BLaER1 treated with 17β-estradiol and CSF1 and Interleukin-3, amounts not matched to agents 10 nM and 100 nM (cell line): Measurements from ENCODE around the gene CT47C1.

ENCODE experiments used
- H3K27ac ChIP-seq, 11 experiments: shearing (Covaris generic); formaldehyde crosslinking; 2 replicates each; pipeline ENCODE4 v1.8.1; 2022
- H3K27me3 ChIP-seq, 11 experiments: shearing (Covaris generic); formaldehyde crosslinking; 2 replicates each; pipeline ENCODE4 v1.8.1; 2022
- H3K36me3 ChIP-seq, 11 experiments: shearing (Covaris generic); formaldehyde crosslinking; 2 replicates each; pipeline ENCODE4 v1.8.1; 2022
- H3K4me1 ChIP-seq, 10 experiments: shearing (Covaris generic); formaldehyde crosslinking; 2 replicates each; pipeline ENCODE4 v1.8.1; 2022
- H3K4me2 ChIP-seq, 11 experiments: shearing (Covaris generic); formaldehyde crosslinking; 2 replicates each; pipeline ENCODE4 v1.8.1; 2022
- H3K4me3 ChIP-seq, 10 experiments: shearing (Covaris generic); formaldehyde crosslinking; 2 replicates each; pipeline ENCODE4 v1.8.1; 2022
- H3K9ac ChIP-seq, 11 experiments: shearing (Covaris generic); formaldehyde crosslinking; 2 replicates each; pipeline ENCODE4 v1.8.1; 2022
- H3K9me3 ChIP-seq, 11 experiments: shearing (Covaris generic); formaldehyde crosslinking; replicated peaks in 1 of 11; 2 replicates each; pipeline ENCODE4 v1.8.1; 2022
- H4K20me1 ChIP-seq, 11 experiments: shearing (Covaris generic); formaldehyde crosslinking; 2 replicates each; pipeline ENCODE4 v1.8.1; 2022
- Cebpa-rat ChIP-seq, 11 experiments: shearing (Covaris generic); IDR thresholded peaks; 2 replicates each; pipeline ENCODE4 v1.8.1; 2022

The CT47C1 gene

DNA sequence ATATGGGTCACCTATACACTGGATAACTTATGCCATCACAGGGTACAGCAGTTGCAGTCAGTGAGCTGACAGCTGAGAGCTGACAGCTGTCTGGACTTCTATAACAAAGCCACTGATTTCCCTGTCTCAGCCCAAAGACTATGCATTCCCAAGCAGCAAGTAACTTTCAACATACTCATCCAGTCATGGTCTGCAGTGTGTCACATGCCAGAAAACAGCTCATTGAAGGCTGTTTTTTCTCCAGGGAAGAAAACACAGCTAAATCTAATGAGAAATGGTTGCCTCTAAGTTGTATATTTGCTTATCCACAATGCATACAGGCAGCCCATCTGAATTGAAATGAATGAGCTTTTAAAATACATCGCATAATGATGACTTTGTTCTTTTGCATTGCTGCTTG, 48.5 kb downstream of the CT47C1 start:
- H3K4me2 ChIP-seq = no peak overlapping the region
- TF ChIP-seq Cebpa-rat (IDR thresholded peaks at IDR 0.05) = no peak
- no peaks in the 10 kb centered on the region for H3K36me3 ChIP-seq
- H3K27ac ChIP-seq = no peak overlapping the region
- no peak overlapping the region for H3K4me3 ChIP-seq
- H3K27me3 ChIP-seq = 0 out of 22 replicates have a peak, but pooled peaks cover 0 to 3% (median 0%) of the 10 kb centered on the region in 11 experiments
- H3K4me1 ChIP-seq = no peaks in the 10 kb centered on the region
- H3K9me3 ChIP-seq = no peaks in the 10 kb centered on the region
- no peaks in the 10 kb centered on the region for H4K20me1 ChIP-seq
- H3K9ac ChIP-seq = no peak overlapping the region
